Activated CD4-positive, alpha-beta T cell treated with anti-CD3 and anti-CD28 coated beads, Interleukin-2, amount 50 U/mL, for 1 hour (primary cell): ENCODE results near the gene CALML4.
"Not testable (repeated sequence)": the region's sequence is repeated elsewhere in the genome, so short reads cannot be mapped to it uniquely, and the experiment has no call there.

Source experiments
- DNase-seq: peaks from one replicate; pipeline ENCODE4 v3.0.0-alpha.2; 2020

CALML4 gene

DNA sequence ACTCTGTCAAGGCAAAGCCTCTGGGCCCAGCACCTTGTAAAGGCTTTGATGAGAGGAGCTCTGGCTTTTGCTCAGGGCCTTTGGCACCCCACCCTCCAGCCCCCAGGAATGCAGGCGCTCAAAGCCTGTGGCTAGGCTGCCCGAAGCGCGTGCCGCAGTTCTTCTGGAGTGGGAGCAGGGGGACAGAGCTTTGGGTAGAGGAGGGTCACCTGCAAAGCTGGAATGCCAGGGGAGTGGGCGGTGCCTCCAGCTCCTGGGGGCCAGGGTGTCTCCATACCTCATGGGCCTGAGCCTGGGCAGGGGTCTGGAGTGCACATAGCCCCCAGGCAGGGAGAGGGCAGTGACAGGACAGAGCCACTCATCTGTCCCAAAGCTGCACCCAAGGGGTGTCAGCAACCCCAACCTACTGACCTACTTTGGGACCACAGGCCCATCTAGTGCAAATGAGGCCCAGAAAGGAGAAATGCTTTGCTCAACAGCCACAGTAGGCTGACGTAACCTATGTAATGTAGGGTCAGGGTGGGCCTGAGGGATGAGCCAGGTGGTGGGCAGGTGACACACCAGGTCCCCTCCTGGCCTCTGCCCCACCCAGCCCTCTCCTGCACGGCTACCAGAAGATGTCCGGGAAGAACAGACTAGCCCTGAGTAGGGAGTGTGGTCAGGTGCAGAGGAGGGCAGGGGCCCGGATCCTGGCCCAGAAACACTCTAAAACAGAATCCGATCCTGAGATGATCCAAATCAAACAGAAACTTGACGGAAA lies 2.2 kb upstream of the CALML4 start:
- no peak for DNase-seq

DNA sequence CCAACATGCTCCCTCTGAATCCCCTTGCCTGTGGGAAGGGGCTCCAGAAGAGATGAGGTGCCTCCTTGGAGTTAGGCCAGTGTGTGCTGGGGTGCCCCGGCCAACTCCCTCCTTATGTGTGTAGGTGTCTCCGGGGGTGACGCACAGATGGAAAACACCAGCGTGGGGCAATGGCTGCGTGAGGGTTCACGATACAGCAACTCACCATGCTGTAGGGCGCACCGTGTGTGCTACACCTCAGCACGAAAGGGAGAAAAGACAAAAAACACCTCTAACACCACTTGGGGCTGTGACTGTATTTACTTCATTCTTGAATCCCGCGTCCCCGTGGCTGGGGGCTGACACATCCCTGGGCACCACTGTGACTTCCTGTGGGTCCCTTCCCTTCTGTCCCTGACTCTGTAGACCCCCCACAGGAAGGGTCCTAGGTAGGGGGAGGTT lies 1.6 kb upstream of the CALML4 start:
- DNase-seq = no peak

DNA sequence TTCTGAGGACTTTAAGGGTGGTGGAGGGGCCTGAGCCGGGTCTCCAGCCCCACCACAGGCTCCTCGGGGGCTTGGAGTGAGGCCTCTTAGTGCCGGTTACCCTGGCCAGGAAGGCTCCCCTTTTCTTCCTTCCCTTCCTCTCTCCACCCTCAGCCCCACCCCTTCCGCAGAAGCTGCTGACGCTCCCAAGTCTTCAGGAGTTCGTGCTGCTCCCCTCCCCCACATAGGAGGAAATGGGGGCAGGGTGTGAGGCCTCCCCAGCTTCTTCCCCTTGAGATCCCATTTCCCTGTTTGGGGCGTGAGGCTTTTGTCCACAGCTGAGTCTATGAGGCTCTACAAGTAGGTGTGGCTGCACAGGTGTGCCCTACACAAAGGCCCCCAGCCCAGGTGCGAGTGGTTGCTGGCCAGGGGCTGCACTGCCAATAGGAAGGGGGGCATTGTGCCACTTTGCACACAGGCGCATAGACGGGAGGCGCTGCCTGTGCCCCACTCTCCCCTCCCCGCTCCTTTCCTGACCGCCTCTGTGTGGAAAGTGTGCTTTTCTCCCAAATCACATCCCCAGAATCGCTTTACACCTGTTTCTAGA lies 915 bp upstream of the CALML4 start:
- no peak for DNase-seq

DNA sequence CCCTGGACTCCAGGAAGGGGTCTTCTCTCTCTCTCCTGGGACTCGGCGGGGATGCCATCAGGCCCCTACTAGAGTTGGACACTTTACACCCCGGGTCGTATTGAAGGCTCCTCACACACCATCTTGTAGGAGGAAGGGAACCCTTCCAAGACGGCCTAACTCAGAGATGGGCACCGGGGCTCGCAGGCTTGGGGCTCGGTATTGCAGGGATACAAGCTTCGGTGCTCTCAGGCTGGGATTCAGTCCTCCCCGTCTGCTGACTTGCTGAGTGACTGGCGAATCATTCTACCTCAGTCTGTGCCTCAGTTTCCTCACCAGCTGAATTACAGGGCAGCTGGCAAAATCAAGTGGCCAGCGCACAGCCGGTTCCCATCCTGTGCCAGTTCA lies 419 bp upstream of the CALML4 start:
- no peak for DNase-seq

DNA sequence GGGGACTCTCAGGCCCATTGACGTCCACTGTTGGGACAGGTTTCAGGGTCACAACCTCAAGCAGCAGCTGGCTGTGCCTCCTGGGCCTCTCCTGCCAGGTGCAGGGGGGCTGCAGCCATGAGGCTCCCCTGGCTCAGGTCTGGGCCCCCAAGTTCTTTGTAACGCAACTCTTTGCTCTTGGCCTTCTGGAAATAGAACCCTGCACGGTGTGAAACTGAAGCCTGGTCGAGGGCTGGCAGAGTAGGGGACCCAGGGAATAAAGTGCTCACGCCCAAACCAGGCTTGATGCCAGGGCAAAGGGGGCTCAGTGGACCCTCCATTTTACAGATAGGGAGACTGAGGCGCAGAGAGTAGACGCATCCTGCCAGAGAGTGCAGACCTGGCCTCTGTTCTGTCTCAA lies 771 bp downstream of the CALML4 start:
- no peak for DNase-seq

DNA sequence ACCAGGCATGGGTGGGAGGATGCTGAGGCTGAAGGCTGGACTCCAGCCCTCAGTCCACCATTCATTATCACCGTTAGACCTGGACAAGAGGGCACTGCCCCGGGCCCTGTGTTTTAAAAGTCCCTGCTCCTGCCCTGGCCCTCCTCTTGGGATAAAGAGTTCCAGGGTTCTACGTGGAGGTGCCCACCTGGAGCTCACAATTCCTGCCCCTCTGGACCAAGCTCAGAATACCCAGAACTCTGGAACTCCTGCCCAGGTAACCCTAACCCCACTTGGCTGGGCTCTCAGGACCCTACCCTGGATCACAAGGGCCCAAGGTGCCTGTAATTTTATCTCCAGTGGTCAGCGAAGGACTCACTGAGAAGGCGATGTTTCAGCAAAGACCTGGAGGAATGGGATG lies 1.2 kb downstream of the CALML4 start:
- DNase-seq = no peak

DNA sequence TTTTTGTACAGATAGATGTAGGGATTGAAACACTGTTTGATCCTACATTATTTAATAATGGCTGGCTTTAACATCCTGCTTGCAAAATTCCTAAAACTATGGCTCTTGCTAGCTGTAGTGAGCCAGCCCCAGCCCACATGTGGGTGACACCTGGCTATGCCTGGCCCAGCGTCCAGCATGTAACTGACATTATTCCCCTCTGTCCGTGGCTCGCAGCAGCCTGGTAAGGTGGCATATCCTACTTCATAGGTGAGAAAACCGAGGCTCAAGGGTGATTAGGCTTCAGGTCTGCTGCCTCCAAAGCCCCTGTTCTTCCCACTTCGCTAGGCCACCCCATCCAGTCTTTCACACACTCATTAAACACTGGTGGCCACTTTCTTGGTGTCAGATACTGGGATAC lies 1.6 kb downstream of the CALML4 start:
- DNase-seq = no peak

DNA sequence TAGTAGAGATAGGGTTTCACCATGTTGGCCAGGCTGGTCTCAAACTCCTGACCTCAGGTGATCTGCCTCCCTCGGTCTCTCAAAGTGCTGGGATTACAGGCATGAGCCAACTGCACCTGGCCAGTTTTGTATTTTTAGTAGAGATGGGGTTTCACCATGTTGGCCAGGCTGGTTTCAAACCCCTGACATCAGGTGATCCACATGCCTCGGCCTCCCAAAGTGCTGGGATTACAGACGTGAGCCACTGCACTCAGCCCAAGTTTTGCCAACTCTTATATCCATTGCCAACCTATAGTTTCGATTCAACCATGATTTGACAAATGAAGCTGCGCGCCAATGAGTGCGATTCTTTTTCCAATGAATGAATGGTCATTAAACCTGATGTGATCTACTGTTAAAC lies 2.1 kb downstream of the CALML4 start:
- DNase-seq = not testable (repeated sequence)

DNA sequence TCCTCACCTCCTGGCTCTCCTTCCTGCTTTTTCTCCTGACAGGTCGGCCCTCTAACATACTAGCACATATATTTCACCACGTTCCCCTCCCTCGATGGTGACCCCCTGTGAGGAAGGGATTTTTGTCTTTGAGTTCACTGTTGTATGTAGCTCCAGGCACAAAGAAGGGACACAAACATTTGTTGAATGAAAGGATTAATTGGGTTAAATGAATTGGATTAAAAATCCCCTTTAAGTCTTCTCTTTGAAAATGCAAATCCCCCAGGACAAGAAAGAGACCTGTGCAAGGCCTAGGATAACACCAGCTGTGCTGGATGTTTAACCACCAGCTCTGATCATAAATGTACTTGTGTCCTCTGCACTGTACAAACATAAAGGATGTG lies 3.3 kb downstream of the CALML4 start:
- no peak for DNase-seq

DNA sequence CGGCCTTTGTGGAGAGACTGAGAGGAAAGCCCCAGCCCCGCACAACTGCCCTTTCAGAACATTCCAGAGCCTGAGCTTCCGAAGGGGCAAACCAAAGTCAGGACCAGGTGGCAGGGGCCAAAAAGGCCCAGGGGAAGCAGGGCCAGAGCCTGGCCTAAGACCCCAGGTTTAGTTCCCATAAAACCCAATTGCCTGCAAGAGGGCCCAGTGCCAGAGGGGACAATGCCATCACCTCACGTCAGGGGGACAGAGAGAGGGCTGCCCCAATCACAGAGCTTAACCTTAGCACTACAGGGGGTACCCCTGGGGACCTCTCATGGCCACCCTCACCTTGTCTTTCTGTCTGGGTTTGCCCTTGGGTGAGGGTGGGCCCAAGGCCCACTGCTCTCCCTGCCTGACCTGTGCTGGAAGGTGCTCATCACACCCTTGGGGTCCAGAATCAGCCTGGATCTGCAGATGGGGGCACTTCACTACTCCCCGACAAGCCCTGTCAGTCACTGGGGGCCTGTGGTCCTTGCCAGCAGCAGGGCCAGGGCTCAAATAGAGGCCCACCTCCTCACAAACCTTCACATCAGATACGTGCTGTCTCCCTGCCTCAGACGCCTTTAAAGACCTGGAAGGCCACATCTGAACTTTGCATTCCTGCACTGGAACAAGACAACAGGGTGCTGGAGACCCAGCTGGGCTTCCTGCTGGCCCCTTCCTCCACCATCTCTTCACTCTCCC lies 3.8 kb downstream of the CALML4 start:
- no peak for DNase-seq

DNA sequence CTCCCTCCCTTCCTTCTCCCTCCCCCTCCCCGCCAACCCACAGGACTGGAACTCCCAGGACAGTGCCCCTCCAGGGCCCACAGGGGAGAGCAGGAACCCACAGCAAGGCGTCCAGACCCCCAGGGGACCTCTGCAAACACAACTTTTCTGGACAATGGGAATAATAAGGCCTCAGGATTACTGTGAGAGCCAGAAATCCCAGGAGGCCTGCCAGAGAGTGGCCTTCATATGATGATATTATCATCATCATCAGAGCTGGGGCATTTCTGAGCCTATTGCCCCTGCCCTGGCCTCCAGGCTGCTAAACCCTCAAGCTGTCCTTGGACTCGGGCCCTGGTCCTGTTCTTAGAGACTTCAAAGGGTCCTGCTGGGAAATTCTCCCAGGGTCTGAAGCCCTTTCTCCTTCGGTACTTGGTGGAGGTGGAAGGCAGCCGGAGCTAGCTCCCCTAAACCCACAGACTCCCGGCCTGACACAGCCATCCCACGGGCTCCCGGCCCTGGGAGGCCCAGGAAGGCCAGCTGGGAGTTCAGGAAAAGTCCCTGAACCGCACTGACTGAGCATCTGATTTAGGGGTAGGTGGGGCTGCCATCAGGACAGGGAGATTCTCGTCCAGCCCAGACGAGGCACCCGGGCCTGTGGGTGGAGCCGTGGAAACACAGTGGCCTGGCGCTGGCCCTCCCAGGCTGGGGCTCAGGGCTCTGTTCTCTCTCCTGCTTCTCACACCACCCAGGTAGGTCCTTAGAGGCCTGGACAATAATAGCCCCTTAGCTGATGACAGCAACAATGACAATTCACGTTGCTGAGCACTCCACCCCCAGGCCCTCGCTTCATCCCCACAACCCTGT lies 4.9 kb downstream of the CALML4 start:
- DNase-seq = no peak

DNA sequence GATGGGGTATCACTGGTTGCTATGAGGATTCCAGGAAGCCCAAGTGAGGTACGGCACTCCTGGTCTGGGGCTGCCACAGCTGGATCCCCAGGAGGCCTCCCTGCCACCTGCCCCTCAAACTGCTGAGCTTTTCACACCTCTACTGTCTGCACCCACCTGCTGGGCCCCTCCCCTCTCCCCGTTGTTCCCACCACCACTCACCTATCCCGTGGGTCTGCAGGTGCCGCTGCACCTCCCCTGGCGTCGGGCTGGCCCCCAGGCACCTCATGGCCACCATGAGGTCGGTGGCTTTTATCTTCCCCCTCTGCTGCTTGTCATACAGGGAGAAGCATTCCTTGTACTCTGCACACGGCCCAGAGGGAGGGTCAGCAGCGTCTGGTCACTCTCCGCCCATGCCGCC lies 5.8 kb downstream of the CALML4 start:
- DNase-seq = no peak

DNA sequence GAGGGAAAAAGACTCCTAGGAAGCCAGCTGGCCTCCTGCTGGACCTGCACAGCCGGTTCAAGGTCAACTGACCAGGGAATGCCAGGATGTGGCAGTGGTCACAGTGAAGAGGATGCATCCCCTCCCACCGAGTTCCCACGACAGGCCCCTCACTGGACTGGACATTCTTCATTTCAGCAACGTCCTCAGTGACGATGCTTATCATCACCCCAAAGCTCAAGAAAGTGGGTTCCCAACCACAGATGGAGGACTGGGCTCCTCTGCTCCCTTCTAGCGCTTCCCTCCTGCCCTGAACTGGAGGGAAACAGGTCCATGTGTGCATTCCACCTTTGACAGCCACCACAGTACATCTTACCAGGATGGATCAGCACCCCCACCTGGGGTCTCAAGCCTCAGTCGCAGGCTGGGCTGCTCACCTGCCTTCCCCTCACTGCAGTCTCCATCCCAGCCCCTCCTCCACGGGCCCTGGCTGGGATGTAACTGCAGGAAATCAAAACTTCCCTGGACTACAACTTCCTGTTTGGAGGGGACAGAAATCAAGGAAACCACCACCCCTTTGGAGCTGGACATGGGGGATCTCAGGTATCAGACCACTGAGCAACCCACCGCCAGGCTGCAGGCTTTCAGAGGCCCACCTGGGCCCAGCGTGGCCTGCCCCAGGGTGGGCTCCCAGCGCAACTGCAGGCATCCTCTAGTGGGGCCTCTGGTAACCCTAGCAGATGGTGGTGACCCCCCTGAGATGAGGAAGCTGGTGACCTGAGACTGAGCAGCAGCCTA lies 7.3 kb downstream of the CALML4 start:
- no peak for DNase-seq

DNA sequence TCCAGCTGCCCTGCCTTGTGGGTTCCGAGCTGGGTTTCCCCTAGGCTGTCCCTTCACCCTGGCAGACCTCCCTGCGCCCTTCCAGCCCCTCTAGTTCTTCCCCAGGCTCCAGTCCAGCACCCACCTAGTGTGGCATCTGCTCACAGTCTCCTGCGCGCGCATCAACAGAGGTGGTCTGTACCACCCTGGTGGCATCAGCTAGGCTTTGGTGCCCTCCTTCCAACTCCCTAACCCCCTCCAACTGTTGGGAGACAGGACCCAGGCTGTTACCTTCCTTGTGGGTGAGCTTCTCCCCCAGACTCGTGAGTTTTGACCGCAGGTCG lies 8.0 kb downstream of the CALML4 start:
- DNase-seq = no peak

DNA sequence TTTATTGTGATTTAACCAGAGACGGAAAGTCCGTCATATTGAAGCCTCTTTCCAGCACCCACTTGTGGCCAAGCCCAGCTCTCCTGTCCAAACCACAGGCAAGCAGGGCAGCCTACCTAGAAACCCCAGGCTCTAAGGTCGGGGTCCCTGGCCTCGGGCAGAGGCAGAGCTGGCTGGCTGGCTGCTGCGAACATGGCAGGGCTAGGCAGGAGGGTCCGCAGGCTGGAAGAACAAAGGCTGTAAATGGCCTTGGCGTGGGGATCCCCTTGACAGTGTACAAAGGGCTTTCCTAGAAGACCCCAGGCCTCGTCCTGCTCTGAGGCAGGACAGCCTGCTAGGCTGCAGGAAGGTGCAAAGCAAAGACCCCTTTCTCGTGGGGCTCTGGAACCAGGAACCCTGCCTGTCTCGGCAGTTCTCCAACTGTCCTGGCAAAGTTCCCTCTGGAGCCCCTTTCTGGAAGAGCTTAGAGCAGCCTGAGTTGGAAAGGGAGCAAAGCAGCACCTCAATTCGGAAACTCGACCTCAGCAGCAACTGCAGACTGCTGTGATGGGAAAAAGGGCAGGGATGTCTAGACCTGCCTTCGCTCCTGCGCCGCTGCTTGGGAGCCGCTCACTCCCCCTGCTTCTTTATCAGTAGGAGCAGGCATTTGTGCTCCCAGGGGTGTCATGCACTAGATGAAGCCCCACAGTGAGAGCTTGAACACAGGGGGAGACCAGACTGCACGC lies 8.5 kb downstream of the CALML4 start:
- DNase-seq = no peak

DNA sequence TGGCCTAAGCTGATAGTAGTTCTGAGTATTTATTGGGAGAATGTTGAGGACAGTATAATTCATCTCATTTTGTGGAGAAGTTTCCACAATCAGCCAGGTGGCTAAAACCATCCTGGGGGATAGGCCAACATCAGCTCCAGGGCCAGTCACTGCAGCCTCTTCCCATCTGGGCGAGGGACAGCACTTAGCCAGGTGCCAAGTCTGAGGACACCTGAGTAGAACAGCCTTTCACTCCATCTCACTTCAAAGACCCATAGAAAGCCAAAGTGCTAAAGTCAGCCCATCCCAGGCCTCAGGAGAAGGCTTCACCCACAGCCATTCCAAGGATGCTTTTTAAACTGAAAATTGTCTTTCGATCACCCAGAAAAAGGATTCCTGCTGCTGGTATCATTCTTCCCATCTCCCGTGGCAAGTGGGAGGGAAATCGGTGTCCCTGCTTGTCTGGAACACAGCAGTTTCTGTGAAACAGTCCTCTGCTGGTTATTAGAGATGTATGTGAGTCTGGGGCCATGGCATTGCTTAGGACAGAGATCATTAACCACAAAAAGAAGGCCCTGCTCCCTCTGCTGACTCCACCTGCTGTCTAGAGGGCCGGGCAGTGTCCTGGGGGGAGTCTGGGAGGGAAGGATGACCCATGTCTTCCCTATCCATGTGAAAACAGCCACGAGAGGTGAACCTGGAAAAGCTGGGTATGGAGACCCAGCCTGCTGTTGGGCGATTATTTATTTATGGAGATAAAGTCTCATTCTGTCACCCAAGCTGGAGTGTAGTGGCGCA lies 9.6 kb downstream of the CALML4 start:
- DNase-seq = no peak

DNA sequence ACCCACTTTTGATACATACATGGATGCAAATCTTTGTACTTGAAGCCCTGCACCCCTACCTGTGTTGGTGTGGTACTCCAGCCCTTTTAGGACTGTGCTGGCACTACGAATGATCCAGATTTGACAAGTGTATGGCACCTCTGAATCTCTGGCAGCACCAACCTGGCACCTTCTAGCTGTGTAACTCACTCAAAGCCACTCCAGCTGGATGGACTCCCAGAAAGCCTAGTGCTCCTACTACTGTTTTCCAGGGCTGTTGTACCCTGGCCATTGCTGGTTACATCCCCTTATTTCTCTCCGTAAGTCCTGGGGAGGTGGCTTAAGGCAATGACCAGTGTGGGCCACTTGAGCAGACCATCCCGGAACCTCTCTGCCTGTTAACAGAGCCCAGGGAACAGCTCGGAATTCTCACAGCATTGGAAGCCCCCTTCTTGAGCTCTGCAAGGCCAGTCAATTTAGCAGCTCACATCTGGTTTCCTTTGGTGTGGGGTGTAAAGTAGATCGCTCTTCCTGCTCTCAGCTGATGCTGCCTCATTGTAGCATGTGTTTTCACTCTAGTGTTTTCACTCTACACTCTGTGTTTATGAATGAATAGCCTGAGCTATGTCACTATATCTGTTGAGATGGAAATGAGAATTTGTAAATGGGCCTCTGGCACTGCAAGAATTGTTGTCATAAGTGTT lies 12.2 kb downstream of the CALML4 start:
- DNase-seq = no peak

DNA sequence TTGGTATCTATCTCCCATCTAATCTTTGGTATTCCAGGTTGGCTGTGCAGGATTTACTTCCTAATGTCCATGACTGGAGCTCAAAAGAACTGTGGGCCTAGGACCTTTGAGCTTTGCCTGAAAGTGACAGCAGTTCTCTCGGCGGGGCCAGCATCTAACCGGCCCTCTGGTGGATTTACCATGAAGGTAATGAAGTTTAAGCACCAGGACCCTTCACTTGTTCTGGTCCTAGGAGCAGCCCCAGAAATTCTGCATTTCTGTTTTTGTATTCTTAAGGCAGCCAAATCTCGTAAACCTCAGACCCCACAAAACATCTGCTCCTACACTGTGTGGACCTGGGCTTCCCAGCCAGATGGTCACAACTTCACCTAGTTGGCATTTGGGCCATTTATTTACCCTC lies 13.0 kb downstream of the CALML4 start:
- no peak for DNase-seq

DNA sequence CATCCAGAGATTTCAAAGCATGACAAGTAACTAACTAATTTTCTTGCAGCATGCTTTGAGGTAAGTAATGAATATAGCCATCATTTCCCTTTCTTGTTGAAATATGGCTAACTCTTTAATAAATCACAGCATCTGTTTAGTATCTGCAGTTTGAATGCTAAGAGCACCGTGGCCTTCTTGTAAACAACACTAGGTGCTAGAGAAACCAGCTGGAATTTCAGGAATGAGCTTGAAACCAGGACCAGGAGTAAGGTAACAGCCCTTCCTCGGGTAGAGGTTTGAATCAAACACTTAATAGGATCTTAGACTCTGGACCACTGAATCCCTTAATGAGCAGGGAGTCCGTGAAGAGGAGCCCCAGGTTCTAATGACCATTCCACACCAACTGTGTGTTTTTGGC lies 13.6 kb downstream of the CALML4 start:
- DNase-seq = no peak

DNA sequence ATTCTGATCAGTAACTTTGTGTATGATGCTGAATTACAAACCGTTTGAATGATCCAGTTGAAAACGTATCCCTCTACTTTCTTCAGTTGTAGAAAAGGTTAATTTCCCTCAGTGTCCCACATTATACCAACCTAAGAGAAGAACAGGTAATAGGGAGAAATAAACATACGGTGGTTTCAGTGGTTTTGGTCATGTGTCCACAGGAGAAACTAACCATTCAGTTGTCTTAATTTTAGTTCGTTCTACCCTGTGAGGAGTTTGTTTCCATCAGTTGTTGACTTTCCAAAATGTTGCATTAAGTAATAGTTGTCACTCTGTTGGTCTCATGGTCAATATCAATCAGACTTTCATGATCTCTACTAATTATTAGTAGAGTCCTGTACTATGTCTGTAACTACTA lies 15.1 kb downstream of the CALML4 start:
- no peak for DNase-seq

DNA sequence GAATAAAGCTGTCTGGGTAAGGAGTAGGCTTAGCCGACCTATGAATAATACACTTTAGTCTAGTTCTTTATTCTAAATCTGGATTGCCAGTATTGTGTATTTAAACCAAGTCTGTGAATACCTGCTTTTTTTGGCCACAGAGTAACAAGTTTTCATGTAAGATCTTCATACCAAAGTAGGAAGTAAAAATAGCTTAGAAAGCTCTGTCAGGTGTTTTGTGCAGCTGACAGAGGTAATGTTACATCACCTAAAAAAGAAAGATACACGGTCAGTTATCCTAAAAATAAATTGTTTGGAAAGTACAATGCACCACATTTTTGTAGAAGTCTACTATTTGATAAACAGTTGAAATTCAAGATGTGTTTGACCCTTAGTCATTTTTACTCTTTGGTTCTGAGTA lies 16.5 kb downstream of the CALML4 start:
- no peak for DNase-seq
